HG03469 (cell line): Measurements from ENCODE around the gene PEX16.
A peak's percentile ranks its signal among the peaks of the same experiment; 100 is the strongest.

Source experiments
- ATAC-seq: cut with Tn5 transposase; IDR thresholded peaks from one replicate; pipeline ENCODE4 v1.9.1; 2021; ENCODE audit warnings: mild to moderate bottlenecking, moderate library complexity, moderate number of reproducible peaks; ENCODE audit not compliant: unreplicated experiment

PEX16 gene

DNA sequence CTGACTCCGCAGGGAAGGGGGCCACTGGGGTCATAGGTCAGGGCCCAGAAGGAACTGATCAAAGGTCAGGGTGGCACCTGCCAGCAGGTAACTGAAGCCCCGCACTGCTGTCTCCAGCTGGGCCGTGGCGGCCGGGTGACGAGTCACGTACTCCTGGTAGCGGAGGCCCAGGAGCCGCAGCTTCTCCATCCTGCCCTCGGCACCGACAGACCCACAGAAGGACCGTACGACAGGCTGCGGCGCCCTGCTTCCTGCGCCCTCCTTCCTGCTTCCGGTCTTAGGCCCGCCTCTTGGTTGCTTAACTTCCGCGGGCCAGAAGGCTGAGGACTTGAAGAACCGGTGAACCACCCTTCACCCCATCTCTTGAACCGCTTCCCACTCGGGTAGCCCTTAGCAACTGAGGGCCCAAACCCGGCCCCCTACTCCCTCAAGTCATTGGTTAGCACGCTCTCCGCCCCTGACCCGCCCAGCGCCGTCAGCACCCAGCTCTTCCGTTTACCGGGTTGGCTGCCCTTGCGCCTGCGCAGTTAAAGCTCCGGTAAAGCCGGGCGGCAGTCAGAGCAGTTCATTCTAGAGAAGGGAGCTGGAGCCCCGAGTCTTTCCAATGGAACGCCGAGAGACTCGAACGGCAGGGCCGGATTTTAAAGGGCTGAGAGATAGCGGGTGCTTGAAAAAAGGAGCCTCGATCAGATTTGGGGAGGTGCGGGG is at the start of gene PEX16:
Gene PEX16, minus strand, starts transcription at position 255 of the 708 bp plus-strand sequence. Its CDS starts 66 bp downstream, at position 189.
- ATAC-seq: peak; percentile 72

DNA sequence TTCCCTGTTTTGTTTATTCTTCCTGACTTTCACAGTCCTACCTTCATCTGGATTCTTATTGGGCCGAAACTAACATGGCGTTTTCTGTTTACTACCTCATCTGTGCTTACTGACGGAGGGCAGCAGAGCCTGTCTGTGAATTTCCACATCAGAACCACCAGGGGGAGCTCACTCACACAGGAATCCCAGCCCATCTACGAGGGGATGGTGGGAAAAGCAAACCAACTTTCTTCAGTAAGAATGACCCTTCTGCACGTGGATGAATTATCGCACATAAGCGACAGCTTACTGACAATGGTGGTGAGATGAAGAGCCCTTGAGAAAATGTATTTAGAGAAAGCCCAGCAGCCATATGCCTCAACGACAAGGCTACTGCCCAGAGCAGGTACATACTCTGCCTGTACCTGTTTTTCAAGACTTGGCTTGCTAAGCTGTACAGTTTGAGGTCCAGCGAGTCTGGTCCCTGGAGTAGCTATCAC is 47.3 kb upstream of the PEX16 start:
- no peak for ATAC-seq

DNA sequence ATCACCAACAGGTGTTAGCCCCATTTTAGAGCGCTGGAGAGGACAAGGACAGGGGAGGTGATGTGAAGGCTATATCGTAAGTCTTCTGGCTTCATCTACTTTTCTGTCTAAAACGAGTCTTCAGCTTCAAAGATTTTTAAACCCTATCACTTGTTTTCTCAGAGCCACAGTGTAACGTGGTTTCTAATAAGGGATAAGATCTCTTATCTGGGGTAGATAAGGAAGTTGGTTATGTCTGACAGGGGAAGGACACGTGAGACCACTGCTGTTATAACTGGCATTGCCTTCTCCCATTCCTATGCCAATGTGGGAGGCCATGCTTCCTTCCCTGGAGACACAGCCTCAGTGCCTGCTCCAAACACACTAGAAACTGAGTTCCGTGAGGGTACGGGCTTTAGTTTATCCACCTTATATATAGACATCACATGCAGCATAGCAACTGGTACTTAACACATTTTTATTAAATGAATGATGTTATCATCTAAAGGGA is 44.1 kb upstream of the PEX16 start:
- ATAC-seq: no peak

DNA sequence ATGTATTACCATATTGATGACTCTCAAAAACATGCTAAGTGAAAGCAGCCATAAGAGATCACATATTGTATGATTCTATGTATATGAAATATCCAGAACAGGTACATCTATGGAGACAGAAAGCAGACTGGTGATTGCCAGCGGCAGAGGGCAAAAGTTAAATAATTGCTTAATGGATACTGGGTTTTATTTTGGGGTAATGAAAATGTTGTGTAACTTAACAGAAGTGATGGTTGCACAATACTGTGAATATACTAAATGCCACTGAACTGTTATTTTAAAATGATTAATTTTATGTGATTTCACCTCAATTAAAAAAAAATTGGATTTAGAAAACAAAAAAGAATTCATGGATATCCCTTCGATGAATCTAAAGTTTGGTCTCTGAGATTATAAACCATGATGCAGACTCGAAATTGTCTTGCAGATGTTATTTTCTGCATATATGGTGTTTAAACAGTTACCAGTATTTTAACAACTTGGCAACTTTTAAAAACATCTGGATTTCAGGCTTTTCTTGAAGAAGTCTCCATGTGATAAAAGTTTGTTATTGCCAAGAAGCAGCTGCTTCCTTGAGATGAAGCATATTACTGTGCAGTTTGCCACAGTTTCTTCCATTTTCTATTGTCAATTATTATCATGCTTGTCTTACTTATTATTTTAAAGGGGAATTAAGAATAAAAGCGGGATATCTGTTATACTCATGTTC is 42.9 kb upstream of the PEX16 start:
- no peak for ATAC-seq

DNA sequence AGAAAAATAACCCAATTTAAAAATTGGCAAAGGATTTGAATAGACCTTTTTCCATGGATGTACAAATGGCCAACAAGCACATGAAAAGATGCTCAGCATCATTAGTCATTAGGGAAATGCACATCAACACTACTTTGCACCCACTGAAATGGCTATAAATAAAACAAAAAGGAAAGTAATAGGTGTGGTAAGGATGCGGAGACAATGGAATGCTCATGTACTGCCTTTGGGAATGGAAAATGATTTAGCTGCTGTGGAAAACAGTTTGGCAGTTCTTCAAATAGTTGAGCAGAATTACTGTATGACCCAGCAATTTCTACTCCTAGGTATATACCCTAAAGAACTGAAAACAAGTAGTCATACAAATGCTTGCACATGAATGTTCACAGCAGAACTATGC is 42.2 kb upstream of the PEX16 start:
- ATAC-seq: no peak

DNA sequence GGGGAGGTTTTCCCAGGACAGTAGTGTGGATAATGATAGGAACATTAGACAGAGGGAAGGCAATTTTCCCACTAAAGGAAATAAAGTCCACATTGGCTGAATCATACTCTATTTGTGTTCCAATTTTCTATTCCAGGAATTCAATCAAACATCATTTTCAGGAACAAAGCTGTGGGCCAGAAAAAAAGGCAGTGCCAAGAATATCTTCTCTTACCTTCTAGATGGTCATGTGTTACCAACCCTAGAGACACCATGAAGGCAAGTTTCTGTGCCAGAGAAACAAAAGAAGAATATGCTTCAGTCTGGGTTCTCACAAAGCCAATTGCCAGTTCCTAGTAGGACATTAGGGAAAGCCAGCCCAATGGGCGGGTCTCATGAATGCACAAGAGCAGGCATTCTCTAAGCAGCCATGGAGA is 32.3 kb upstream of the PEX16 start:
- no peak for ATAC-seq

DNA sequence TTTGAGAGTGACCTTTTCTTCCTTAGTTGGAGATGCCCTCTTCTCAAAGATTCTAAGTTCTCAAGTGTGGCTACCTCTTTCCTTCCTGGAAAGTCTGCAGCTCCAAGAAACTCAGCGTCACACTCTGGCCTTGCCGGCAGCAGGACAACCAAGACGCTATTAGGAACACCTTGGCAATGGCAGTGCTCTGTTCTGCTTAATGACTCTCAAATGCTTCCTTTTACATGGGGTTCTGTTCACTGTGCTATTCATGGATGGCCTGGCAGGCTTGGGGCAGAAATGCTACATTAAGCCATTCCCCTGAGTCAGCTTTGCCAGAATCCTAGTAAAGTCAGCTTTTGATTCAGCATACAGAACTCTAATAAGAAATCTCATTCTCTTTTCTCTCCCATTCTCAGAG is 30.7 kb upstream of the PEX16 start:
- ATAC-seq: no peak

DNA sequence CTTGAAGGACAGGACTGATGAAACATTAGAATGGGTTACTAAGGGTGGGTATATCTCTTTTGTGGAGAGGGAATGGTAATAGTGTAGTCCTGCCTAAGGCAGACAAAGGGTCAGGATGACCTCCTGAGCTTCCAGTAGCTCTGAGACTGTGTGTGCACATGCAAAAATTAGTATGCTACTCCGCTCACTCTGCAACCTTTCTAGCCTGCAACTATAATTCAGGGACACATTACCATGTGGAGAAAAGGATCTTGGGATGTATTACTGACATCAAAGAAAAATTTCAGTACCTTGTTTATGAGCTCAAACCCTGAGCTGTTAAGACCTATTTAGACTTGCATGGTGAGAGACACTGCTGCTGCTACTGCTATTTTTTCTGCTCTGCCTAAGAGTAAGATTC is 30.2 kb upstream of the PEX16 start:
- ATAC-seq: no peak

DNA sequence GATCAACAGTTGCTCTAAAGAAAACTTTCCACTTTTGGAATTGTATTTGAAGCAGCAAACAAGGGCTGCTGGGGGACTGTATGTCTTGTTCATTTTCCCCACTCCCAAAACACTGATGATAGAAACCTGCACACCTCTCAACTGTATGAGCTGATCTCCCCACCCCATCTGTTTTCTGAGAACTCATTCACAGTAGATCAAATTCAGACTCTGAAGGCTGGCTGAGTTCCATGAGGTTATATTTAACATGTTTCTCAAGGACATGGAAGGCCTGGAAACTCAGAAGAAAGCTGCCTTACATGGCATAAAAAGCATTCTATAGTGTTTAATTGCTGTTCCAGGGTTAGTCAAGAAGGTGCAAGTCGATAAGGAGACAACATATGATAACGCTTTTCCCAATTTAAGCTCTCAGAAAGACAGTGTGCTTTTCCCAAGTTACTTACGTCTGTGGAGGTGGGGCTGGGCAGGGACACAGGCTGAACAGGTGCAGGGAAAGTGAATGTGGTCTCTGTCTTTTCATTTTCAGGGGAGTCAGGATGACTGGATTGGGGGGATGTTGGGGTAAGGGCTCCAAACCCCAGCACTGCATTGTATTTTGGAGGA is 27.8 kb upstream of the PEX16 start:
- no peak for ATAC-seq

DNA sequence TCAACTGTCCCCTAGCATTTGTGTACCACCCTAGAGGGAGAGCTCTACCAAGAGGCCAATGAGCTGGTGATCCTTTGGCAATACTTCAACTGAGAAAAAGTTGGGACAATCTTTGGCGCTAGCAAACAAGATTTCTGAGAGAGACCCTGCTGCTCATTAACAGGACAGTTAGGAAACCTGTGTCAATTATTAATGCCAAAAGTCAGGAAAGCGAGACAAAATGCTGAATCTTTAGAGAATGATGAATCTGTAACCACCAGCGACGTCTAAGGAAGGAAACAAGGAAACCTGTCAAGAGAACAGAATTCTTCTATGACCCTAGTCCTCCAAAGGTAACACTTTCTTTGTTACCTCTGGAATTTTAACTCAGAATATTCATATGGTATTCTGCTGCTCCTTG is 24.7 kb upstream of the PEX16 start:
- ATAC-seq: no peak

DNA sequence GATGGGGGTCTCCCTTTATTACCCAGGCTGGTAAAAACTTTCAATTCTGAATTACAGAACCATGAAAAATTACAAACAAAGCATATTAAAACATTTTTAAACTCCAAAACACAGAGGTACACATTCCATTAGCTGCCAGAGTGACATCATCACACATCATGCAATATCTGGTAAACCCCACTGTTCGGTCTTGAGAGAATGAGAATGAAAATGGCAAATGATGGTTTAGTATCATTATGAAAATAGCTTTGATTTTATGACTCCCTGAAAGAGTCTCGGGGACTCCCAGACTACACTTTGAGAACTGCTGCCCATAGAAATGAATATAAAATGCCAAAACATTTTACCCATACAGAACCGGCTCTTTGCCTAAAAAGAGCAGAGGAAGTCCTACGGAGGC is 23.6 kb upstream of the PEX16 start:
- no peak for ATAC-seq

DNA sequence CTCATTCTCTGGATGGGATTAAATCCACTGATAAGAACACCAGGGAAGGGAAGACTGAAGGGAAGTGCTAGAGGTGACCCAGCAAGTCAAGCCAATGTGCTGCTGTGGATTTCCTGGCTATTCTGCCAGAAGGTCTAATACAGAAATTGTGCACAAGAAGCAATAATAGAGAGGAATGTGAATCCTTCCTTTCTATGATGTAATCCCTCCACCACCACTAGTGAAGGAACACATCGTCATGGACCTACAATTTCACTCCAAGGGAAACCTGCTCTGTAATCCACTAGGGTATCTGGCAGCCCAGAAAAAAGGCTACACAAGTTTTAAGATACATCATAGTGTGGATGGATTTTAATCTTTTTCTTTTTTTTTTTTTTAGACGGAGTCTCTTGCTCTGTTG is 22.2 kb upstream of the PEX16 start:
- ATAC-seq: no peak

DNA sequence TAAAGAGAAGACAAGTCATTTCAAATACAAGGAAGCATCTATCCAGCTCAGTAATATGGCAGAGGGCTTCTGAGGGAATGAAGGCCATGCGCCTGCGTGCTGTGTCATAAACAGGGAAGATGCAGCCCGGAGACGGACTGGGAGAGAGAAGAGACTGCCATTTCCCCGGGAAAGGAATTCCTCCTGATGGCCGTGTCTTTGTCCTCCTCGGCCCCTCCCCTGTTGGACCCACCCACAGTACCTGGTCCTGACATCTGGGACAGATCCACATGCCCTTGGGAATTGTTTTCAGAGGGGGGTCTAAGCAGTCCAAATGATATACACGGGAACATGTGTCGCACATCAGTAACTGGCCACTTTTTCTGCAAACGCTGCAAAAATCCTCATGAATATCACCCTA is 20.2 kb upstream of the PEX16 start:
- ATAC-seq: no peak

DNA sequence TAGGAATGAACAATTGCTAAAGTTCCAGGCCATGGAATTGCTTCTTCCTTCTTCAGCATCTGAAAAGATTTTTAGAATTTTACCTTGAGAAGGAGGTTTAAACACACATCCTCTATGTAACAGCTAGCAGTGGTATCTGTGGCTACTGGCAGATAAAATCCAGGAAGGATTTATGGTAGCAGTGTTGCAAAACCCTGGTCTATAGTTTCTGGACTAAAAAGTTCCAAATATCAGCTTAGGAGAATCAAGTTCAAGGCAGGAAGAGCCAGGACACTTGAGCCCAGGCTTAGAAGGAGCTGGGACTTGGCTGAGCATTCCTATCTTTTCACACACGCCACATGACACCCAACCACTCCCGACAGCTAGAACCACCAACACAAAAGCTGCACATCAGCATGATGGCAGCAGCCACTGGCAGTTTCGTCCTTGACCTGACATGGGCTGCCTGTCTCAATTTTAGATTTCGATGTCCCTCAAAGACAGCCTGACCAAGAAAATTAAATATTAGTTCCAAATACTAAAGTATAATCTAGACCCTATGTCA is 18.9 kb upstream of the PEX16 start:
- no peak for ATAC-seq

DNA sequence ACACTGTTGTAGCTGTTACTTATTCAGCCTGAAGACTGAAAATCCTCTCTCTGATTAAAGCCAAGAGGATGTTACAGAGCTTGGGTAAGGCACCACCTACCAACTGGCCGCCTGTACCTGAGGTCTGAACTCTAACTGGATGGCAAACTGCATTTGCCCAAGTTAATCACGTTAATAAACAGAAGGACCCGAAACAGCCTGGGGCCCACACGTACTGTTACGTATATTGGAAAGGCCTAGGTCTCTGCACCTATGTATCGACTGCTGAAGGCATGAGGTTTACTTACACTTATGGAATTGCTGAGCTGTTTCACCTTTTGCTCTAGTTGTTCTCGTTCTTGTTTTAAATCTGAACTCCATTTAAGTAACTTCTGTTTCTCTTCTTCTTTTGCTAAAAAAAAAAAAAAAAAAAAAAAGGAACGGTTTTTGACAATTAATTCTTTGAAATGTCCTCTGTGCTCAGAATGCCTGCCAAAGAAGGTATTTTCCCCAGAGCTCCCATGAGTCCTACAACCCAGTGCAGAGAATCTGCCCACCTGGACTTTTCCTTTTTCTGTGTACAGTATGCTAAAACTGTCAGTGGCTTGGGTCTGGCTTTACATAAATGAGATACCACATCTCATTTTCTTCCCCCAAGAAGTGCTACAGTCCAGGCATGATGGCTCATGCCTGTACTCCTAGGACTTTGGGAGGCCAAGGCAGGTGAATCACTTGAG is 17.8 kb upstream of the PEX16 start:
- no peak for ATAC-seq

DNA sequence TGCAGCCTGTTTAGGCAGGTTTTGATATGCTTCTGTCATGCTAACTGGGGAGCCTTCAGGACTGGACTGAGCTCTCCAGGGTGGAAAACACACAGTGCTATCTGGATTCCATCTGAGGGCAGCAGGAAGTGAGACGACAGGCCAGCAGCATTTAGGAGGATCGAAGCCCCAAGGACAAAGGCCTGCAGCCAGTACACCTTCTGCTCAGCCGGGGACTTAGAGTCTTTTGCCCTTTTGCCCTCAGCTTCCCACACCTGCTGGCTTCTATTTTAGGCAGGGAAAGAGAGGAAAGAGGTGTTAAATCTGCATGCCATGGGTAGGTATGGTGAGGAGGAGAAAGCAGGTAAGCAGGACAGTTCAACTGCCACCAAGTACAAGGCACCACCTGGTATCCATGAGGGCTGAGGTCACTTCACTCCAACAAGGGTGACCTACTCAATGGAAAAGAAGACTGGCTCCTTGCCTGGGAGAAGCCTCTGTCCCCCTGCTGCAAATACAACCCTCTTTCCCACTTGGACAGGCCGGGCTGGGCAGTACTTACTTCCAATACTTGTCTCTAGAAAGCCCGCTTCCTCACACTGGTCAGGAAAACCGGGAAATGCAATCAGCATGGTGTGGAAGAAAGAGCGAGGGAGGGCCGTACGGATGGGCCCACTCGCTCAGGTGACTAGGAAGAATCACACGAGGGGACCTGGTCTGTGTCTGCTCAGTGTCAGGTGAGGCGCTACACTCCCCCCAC is 17.1 kb upstream of the PEX16 start:
- ATAC-seq: no peak

DNA sequence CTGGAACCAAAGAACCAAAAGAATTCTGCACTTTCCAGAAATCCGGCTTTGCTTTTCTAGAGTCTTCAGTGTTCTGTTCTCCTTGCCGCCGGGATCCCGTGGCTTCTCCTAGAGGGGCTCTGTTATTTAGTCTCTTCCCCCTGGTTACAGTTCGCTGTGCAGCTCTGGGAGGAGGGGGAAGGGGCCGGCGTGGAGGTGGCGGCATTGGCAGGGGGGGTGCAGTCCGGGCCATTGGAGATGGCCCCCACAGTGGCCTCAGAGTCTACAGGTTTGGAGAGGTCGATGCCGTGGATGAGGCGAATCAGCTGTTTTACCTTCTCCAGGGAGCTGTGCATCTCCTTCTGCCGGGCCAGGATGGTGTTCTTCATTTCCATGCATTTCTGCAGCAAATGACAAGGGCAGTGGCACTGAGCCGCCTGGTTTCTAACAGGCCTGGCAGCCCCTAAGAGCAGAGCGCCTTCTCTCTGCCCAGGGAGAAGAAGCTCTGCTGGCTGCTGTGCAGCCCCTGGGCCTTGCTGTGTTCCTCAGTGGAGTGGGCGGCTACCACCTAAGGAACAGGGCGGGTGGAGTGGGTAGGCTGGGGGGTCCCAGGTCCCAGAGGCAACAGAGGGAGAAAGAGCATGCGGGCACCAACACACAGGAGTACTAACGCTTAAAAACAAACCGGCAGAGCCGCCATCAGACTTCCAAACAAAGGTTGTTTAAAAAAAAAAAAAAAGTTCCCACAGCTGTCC is 16.3 kb upstream of the PEX16 start:
- ATAC-seq: no peak

DNA sequence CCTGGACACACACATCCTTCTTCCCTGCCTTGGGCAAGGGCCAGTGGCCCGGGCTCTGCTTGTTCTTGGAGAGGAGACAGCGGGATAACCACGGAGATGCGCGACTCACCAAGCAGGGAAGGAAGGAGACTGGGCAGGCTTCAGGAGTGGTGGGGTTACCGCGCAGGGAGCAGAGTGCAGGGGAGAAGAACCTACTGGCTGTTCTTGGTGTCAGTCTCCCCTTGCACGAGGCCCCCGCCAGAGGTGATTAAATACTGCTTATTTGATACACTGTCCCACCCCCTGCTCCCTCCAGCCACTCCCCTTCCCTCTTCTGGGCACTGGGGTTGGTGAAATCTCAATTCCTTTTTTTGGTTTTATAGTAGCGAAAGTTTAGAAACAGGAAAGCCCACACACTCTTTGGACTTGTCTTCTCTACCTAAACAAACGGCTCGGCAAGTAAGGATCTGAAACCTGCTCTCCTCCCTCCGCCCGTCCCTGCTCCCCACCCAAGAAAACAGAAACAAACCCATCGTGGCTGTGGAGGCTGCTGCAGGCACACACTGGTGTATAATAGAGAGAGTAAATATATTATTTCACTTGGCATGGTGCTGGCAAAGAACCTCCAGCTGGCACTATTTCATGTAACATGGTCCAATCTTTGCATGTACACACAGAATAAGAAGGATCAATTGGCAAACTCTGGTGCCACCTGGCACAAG is 15.6 kb upstream of the PEX16 start:
- ATAC-seq: no peak

DNA sequence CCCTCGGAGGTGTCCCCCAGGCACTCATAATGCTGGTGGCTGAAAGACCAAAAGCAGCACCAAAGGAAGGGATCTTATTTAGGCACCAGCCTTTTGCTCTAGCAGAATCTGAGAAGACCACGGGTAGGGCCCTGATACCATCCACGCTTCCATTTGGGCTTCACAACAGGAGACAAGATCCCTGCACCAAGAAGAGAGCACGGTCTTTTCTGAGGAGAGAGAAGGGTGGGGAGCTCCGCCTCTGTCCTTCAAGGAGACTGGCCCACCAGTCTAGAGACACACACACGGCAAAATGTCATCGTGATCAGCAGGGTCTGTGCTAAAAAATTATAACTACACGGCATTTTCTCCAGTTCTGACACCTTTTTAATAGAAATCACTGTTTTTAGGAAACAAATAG is 14.5 kb upstream of the PEX16 start:
- ATAC-seq: no peak
